IMR-90 (cell line): Measurements from ENCODE around the gene RHBDD1. TPM values are rescaled to one million over a fixed set of nuclear protein-coding genes. Genes with fewer than 3 reads are reported as not detected.
A peak's percentile ranks its signal among the peaks of the same experiment; 100 is the strongest.

Experiments
- ATAC-seq: fragments of 200-7000 bp; cut with Tn5 transposase; 2 replicates; pipeline ENCODE4 v1.9.1; 2020; ENCODE audit warnings: low read depth, mild to moderate bottlenecking, moderate library complexity
- BruUV-seq: library from RNA; stranded (reverse); fragments of 400-500 nt; replicated peaks from 2 replicates; lab custom pipeline; 2021; lab: Mats Ljungman, UMichigan
- CTCF ChIA-PET: fragments of 300-600 bp; formaldehyde crosslinking; extraction: SDS; loops from one replicate; lab custom pipeline; 2021; ENCODE audit warnings: antibody characterized with exemption; lab: Yijun Ruan, JAX
- POLR2A ChIA-PET: fragments of 300-600 bp; sonication (Branson Sonifier 250); formaldehyde crosslinking; loops from one replicate; lab custom pipeline; 2022; ENCODE audit warnings: antibody characterized with exemption; ENCODE audit not compliant: unreplicated experiment; lab: Charles Lee
- DNase-seq: peaks from one replicate; pipeline ENCODE4 v3.0.0; 2013
- H2AFZ ChIP-seq: replicated peaks from 2 replicates; pipeline ENCODE3; 2013; ENCODE audit warnings: low read length, mild to moderate bottlenecking; ENCODE audit not compliant: poor library complexity
- H2AK5ac ChIP-seq: 2 replicates; pipeline ENCODE4 v1.6.1; 2013; ENCODE audit warnings: low read depth, low read length, inconsistent platforms
- H2AK9ac ChIP-seq: replicated peaks from 2 replicates; pipeline ENCODE3; 2013; ENCODE audit warnings: mild to moderate bottlenecking, low read depth, low read length, moderate library complexity; ENCODE audit not compliant: poor library complexity
- H2BK120ac ChIP-seq: 2 replicates; pipeline ENCODE4 v1.6.1; 2013; ENCODE audit warnings: low read depth, low read length, inconsistent platforms
- H2BK15ac ChIP-seq: 3 replicates; pipeline ENCODE4 v1.6.1; 2013; ENCODE audit warnings: low read depth, low read length, inconsistent platforms
- H2BK20ac ChIP-seq: 2 replicates; pipeline ENCODE4 v1.6.1; 2013; ENCODE audit warnings: low read depth, mild to moderate bottlenecking, inconsistent platforms, low read length, moderate library complexity
- H2BK5ac ChIP-seq: 2 replicates; pipeline ENCODE4 v1.6.1; 2013; ENCODE audit warnings: mild to moderate bottlenecking, low read depth, low read length, inconsistent platforms; ENCODE audit not compliant: poor library complexity, severe bottlenecking
- H3K14ac ChIP-seq: replicated peaks from 2 replicates; pipeline ENCODE4 v1.6.1; 2013; ENCODE audit warnings: low read depth, low read length, inconsistent platforms
- H3K18ac ChIP-seq: 2 replicates; pipeline ENCODE4 v1.6.1; 2013; ENCODE audit warnings: low read depth, low read length, control low read depth
- H3K23ac ChIP-seq: 2 replicates; pipeline ENCODE4 v1.6.1; 2013; ENCODE audit warnings: low read depth, low read length, inconsistent platforms
- H3K27ac ChIP-seq: 2 replicates; pipeline ENCODE4 v1.5.1; 2013; ENCODE audit warnings: mild to moderate bottlenecking, control low read depth, low read length; ENCODE audit not compliant: insufficient read depth
- H3K27me3 ChIP-seq: 2 replicates; pipeline ENCODE4 v1.6.1; 2013; ENCODE audit warnings: low read length; ENCODE audit not compliant: control insufficient read depth, insufficient read depth
- H3K36me3 ChIP-seq: 2 replicates; pipeline ENCODE4 v1.6.1; 2013; ENCODE audit warnings: low read length, mixed read lengths; ENCODE audit not compliant: control insufficient read depth, insufficient read depth
- H3K4ac ChIP-seq: 2 replicates; pipeline ENCODE4 v1.6.1; 2013; ENCODE audit warnings: low read depth, low read length, inconsistent platforms
- H3K4me1 ChIP-seq: 2 replicates; pipeline ENCODE4 v1.6.1; 2013; ENCODE audit warnings: low read length, mixed read lengths; ENCODE audit not compliant: control insufficient read depth, insufficient read depth
- H3K4me2 ChIP-seq: 2 replicates; pipeline ENCODE4 v1.6.1; 2013; ENCODE audit warnings: low read depth, mild to moderate bottlenecking, control low read depth, low read length, moderate library complexity
- H3K4me3 ChIP-seq: 2 replicates; pipeline ENCODE4 v1.5.1; 2013; ENCODE audit warnings: low read depth, mild to moderate bottlenecking, control low read depth, low read length, moderate library complexity; ENCODE audit not compliant: insufficient read depth
- H3K56ac ChIP-seq: 2 replicates; pipeline ENCODE4 v1.6.1; 2013; ENCODE audit warnings: low read length, inconsistent platforms; ENCODE audit not compliant: insufficient read depth; ENCODE audit errors: extremely low read depth
- H3K79me1 ChIP-seq, 2 experiments: 2 replicates each; pipeline ENCODE4 v1.6.1; 2013; ENCODE audit warnings: low read length in 2 of 2, inconsistent platforms in 1 of 2, low read depth in 1 of 2
- H3K9ac ChIP-seq: 2 replicates; pipeline ENCODE4 v1.6.1; 2013; ENCODE audit warnings: low read depth, low read length, control low read depth
- H3K9me1 ChIP-seq: 2 replicates; pipeline ENCODE4 v1.6.1; 2013; ENCODE audit warnings: low read length, inconsistent platforms; ENCODE audit not compliant: insufficient read depth
- H3K9me3 ChIP-seq: 2 replicates; pipeline ENCODE4 v1.6.1; 2013; ENCODE audit warnings: low read length; ENCODE audit not compliant: control insufficient read depth, insufficient read depth
- H4K20me1 ChIP-seq: 2 replicates; pipeline ENCODE4 v1.6.1; 2013; ENCODE audit warnings: low read length, inconsistent platforms; ENCODE audit not compliant: insufficient read depth
- H4K5ac ChIP-seq: 2 replicates; pipeline ENCODE4 v1.6.1; 2013; ENCODE audit warnings: mild to moderate bottlenecking, low read depth, low read length, control low read depth
- H4K8ac ChIP-seq, 2 experiments: 2 replicates each; pipeline ENCODE4 v1.6.1; 2013; ENCODE audit warnings: low read depth in 2 of 2, low read length in 2 of 2, control low read depth in 1 of 2, inconsistent platforms in 1 of 2
- H4K91ac ChIP-seq: 2 replicates; pipeline ENCODE4 v1.6.1; 2013; ENCODE audit warnings: low read depth, low read length, inconsistent platforms; ENCODE audit not compliant: insufficient read depth
- MAFK ChIP-seq: IDR thresholded peaks from 2 replicates; pipeline ENCODE4 v1.6.1; 2012; ENCODE audit warnings: low read depth, low read length, improper control_type of control experiment
- MAZ ChIP-seq: IDR thresholded peaks from 2 replicates; pipeline ENCODE4 v1.6.1; 2012; ENCODE audit warnings: low read depth, mild to moderate bottlenecking, low read length, improper control_type of control experiment, moderate library complexity, borderline replicate concordance
- WGBS, 2 experiments: methylation state at CpG; one replicate each; pipeline versions ENCODE4 v1.1.5 to v1.1.7; 2013; ENCODE audit warnings: missing lambda C conversion rate in 2 of 2; ENCODE audit not compliant: insufficient read length in 1 of 2; ENCODE audit errors: extremely low coverage in 2 of 2; 5-methylcytosine and 5-hydroxymethylcytosine counted together
- dilution Hi-C: fragments of 300-500 bp; cut with HindIII; formaldehyde crosslinking; loops from one replicate; pipeline ENCODE4 v1.14.3; 2018; ENCODE audit warnings: low sequenced_read_pairs; ENCODE audit not compliant: unreplicated experiment
- in situ Hi-C: fragments of 300-500 bp; cut with MboI; formaldehyde crosslinking; loops from 3 replicates; pipeline ENCODE4 v1.14.3; 2019; ENCODE audit warnings: low sequenced_read_pairs, inconsistent platforms, mixed read lengths
- intact Hi-C: fragments of 100-400 bp; cut with micrococcal nuclease; formaldehyde crosslinking; loops from 2 replicates; pipeline ENCODE4 v1.10.0; 2022
- polyA plus RNA-seq, 3 experiments: library from polyadenylated mRNA; depleted of rRNA; stranded (reverse); fragments of >200 nt; gene quantifications; 2 replicates each; pipeline ENCODE4 v1.2.3, GENCODE V29; 2012; ENCODE audit warnings: low replicate concordance in 1 of 3
- total RNA-seq: library from RNA; depleted of rRNA; stranded (reverse); fragments of >200 nt; gene quantifications from 2 replicates; pipeline ENCODE4 v1.2.3, GENCODE V29; 2012

The RHBDD1 gene
- total and polyA plus RNA-seq, 2 of the 4 experiments (the other 2 are of a cell fraction) = 9.7 to 14.0 TPM

DNA sequence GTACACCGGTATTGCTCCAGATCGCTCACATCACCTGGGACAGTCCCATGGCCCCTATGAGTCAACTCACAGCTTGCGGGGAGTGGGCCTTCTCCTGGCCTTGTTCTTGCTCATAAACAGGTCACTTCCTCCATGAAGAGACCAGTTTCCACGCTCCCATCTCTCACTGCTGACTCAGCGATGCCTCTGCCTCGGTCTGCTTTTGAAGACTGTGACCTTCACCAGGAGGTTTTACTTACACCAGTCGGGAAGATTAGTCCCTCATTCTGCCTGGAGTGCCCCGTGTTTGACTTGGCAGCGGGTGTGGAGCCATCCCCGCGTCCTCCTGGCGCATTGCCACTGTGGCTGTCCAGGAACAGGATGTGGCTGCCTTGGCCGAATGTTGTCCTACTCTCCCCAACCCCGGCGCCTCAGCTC is 159.8 kb downstream of the RHBDD1 start:
- Histone ChIP-seq H3K4me1 (no peaks in the 10 kb centered on the region), H3K4me2 (no peak overlapping the region), H3K56ac (no peak overlapping the region), H3K27ac (no peak overlapping the region), H3K18ac (no peak overlapping the region), H2BK15ac (no peak overlapping the region), H2BK120ac (no peak overlapping the region), H4K20me1 (no peaks in the 10 kb centered on the region), H3K14ac (no peak overlapping the region), H3K9me3 (no peaks in the 10 kb centered on the region), H2AK5ac (no peak overlapping the region), H2AFZ (no peak overlapping the region), H3K79me1 (no peaks in the 10 kb centered on the region), H4K8ac (no peak overlapping the region), H3K23ac (no peak overlapping the region), H2BK20ac (no peak overlapping the region), H4K5ac (no peak overlapping the region), H4K91ac (no peak overlapping the region), H2AK9ac (no peak overlapping the region), H3K9ac (no peak overlapping the region), H3K4ac (no peak overlapping the region), H3K9me1 (no peaks in the 10 kb centered on the region; the same call in 1 of the 2 replicates), H3K4me3 (no peak overlapping the region), H3K27me3 (no peaks in the 10 kb centered on the region), H3K36me3 (0 out of 2 replicates have a peak, but pooled peaks cover 4% of the 10 kb centered on the region), H2BK5ac (no peak overlapping the region)
- dilution Hi-C loops = no loop called here
- 62% methylated on average over 11 of the region's 15 CpGs; no CpG with 5 or more reads in 1 of the 2 experiments for WGBS, 2 experiments
- BruUV-seq = no TSS peak
- POLR2A ChIA-PET = no interaction called here
- TF ChIP-seq MAFK (peak; percentile 89), MAZ (no peak)
- CTCF ChIA-PET = interaction anchor here (0.7 kb wide), 1 partner anchor 495 kb away, joined by 8 read pairs; no protein-coding TSS in a partner anchor
- in situ Hi-C loops = loop anchor here (25.0 kb wide), 2 partner anchors 808 to 1133 kb away; no protein-coding TSS in a partner anchor
- intact Hi-C loops = no loop called here
- DNase-seq = peak; percentile 77
- ATAC-seq = no peak
